Mesenchymal stem cell (in vitro differentiated cells and primary cell): ENCODE data around the gene KTN1.

ENCODE experiments used
- DNase-seq: peaks from one replicate; pipeline ENCODE4 v3.0.0-alpha.2; 2013
- H2AFZ ChIP-seq: one replicate; pipeline ENCODE4 v1.6.1; 2013; ENCODE audit warnings: low read depth, mild to moderate bottlenecking, control low read depth, inconsistent platforms, low read length, moderate library complexity
- H2AK5ac ChIP-seq: 2 replicates; pipeline ENCODE4 v1.6.1; 2013; ENCODE audit warnings: low read length, moderate library complexity, mild to moderate bottlenecking, inconsistent platforms; ENCODE audit not compliant: severe bottlenecking
- H2BK120ac ChIP-seq: one replicate; pipeline ENCODE4 v1.6.1; 2013; ENCODE audit warnings: low read depth, mild to moderate bottlenecking, inconsistent platforms, low read length, moderate library complexity
- H2BK12ac ChIP-seq, 2 experiments: one replicate each; pipeline ENCODE4 v1.6.1; 2013; ENCODE audit warnings: inconsistent platforms in 2 of 2, low read length in 2 of 2, mild to moderate bottlenecking in 2 of 2, moderate library complexity in 2 of 2, control low read depth in 1 of 2
- H2BK15ac ChIP-seq: one replicate; pipeline ENCODE4 v1.6.1; 2013; ENCODE audit warnings: mild to moderate bottlenecking, low read depth, inconsistent platforms; ENCODE audit not compliant: poor library complexity, severe bottlenecking
- H2BK5ac ChIP-seq: 2 replicates; pipeline ENCODE4 v1.6.1; 2013; ENCODE audit warnings: low read depth, mild to moderate bottlenecking, low read length, control low read depth, inconsistent platforms; ENCODE audit not compliant: poor library complexity, severe bottlenecking
- H3K14ac ChIP-seq, 2 experiments: one replicate each; pipeline ENCODE4 v1.6.1; 2013; ENCODE audit warnings: inconsistent platforms in 2 of 2, low read length in 2 of 2, control low read depth in 1 of 2, mild to moderate bottlenecking in 1 of 2, moderate library complexity in 1 of 2
- H3K18ac ChIP-seq, 2 experiments: one replicate each; pipeline ENCODE4 v1.6.1; 2013; ENCODE audit warnings: inconsistent platforms in 2 of 2, low read length in 2 of 2, control low read depth in 1 of 2, low read depth in 1 of 2, mild to moderate bottlenecking in 1 of 2
- H3K23ac ChIP-seq, 2 experiments: one replicate each; pipeline ENCODE4 v1.6.1; 2013; ENCODE audit warnings: inconsistent platforms in 2 of 2, low read length in 2 of 2, mild to moderate bottlenecking in 2 of 2, moderate library complexity in 2 of 2, control low read depth in 1 of 2
- H3K27ac ChIP-seq: 2 replicates; pipeline ENCODE4 v1.5.1; 2013; ENCODE audit warnings: mild to moderate bottlenecking, moderate library complexity, low read length, control low read depth, inconsistent platforms; ENCODE audit not compliant: poor library complexity, severe bottlenecking
- H3K27me3 ChIP-seq, 2 experiments: 2 replicates each; pipeline versions ENCODE4 v1.6.1 to v1.7.0; 2013; ENCODE audit warnings: low read length in 2 of 2, mild to moderate bottlenecking in 2 of 2, moderate library complexity in 2 of 2, control low read depth in 1 of 2, inconsistent platforms in 1 of 2; ENCODE audit not compliant: control insufficient read depth in 1 of 2, insufficient read depth in 1 of 2
- H3K36me3 ChIP-seq, 2 experiments: 2 replicates each; pipeline versions ENCODE4 v1.6.1 to v1.7.0; 2013; ENCODE audit warnings: low read length in 2 of 2, control low read depth in 1 of 2, inconsistent platforms in 1 of 2, low read depth in 1 of 2, mild to moderate bottlenecking in 1 of 2; ENCODE audit not compliant: insufficient read depth in 2 of 2, control insufficient read depth in 1 of 2
- H3K4ac ChIP-seq, 2 experiments: one replicate each; pipeline ENCODE4 v1.6.1; 2013; ENCODE audit warnings: inconsistent platforms in 2 of 2, low read length in 2 of 2, mild to moderate bottlenecking in 2 of 2, moderate library complexity in 2 of 2, control low read depth in 1 of 2, low read depth in 1 of 2
- H3K4me1 ChIP-seq: 2 replicates; pipeline ENCODE4 v1.6.1; 2013; ENCODE audit warnings: low read depth, low read length, control low read depth; ENCODE audit not compliant: control insufficient read depth, insufficient read depth
- H3K4me2 ChIP-seq: 2 replicates; pipeline ENCODE4 v1.6.1; 2013; ENCODE audit warnings: low read length, mild to moderate bottlenecking, inconsistent platforms; ENCODE audit not compliant: poor library complexity, severe bottlenecking
- H3K4me3 ChIP-seq, 2 experiments: 2 replicates each; pipeline versions ENCODE4 v1.5.1 to v1.7.0; 2013; ENCODE audit warnings: low read length in 2 of 2, mild to moderate bottlenecking in 2 of 2, control low read depth in 1 of 2, low read depth in 1 of 2; ENCODE audit not compliant: insufficient read depth in 1 of 2
- H3K79me1 ChIP-seq: replicated peaks from 2 replicates; pipeline ENCODE4 v1.6.1; 2013; ENCODE audit warnings: mild to moderate bottlenecking, control low read depth, low read length, inconsistent platforms; ENCODE audit not compliant: poor library complexity, severe bottlenecking
- H3K9ac ChIP-seq: 2 replicates; pipeline ENCODE4 v1.7.0; 2013; ENCODE audit warnings: mild to moderate bottlenecking, low read length, moderate library complexity
- H3K9me3 ChIP-seq: 2 replicates; pipeline ENCODE4 v1.7.0; 2013; ENCODE audit warnings: mild to moderate bottlenecking, low read length; ENCODE audit not compliant: control insufficient read depth
- H4K8ac ChIP-seq: one replicate; pipeline ENCODE4 v1.6.1; 2013; ENCODE audit warnings: inconsistent platforms, mild to moderate bottlenecking, low read length, moderate library complexity
- H4K91ac ChIP-seq: one replicate; pipeline ENCODE4 v1.6.1; 2013; ENCODE audit warnings: mild to moderate bottlenecking, low read length, inconsistent platforms
- WGBS: methylation state at CpG from one replicate; pipeline ENCODE4 v1.1.7; 2013; ENCODE audit warnings: mixed read lengths; 5-methylcytosine and 5-hydroxymethylcytosine counted together

Gene KTN1

DNA sequence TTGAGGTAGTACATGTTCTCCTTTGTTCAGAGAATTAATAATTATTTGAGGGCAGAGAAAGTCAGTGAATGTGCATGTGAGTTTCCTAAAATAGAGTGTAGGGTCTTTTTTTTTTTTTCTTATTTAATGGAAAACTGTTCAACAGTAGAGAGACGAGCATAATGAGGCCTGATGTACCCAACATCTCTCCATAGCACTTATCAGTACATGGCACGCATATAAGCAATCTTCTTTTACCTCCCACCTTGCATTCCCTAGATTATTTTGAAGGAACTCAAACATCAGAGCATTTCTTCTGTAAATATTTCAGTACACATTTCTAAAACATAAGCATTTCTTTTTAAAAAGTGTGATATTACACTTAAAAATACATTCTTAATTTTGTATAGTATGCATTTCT is 87.8 kb downstream of the KTN1 start:
- DNase-seq, result no peak
- H3K23ac ChIP-seq, result no peak overlapping the region
- H3K36me3 ChIP-seq, result peaks cover 4 to 91% of the 10 kb centered on the region in 2 experiments
- H3K4ac ChIP-seq, result no peak overlapping the region
- H3K4me2 ChIP-seq, result no peak overlapping the region
- no peak overlapping the region for H2BK5ac ChIP-seq
- H4K8ac ChIP-seq, result no peak overlapping the region
- H2AFZ ChIP-seq, result no peak overlapping the region
- H2AK5ac ChIP-seq, result no peak overlapping the region
- peaks cover 6% of the 10 kb centered on the region for H3K79me1 ChIP-seq
- no peak overlapping the region for H3K9ac ChIP-seq
- H3K18ac ChIP-seq, result no peak overlapping the region
- H3K4me1 ChIP-seq, result no peaks in the 10 kb centered on the region
- H4K91ac ChIP-seq, result no peak overlapping the region
- no peak overlapping the region for H2BK15ac ChIP-seq
- H3K27me3 ChIP-seq, result no peaks in the 10 kb centered on the region
- 100% methylated on average over 2 of the region's 2 CpGs for WGBS
- no peak overlapping the region for H3K14ac ChIP-seq
- H3K27ac ChIP-seq, result no peak overlapping the region
- no peak overlapping the region for H2BK12ac ChIP-seq
- no peak overlapping the region for H3K4me3 ChIP-seq
- no peaks in the 10 kb centered on the region for H3K9me3 ChIP-seq
- no peak overlapping the region for H2BK120ac ChIP-seq

DNA sequence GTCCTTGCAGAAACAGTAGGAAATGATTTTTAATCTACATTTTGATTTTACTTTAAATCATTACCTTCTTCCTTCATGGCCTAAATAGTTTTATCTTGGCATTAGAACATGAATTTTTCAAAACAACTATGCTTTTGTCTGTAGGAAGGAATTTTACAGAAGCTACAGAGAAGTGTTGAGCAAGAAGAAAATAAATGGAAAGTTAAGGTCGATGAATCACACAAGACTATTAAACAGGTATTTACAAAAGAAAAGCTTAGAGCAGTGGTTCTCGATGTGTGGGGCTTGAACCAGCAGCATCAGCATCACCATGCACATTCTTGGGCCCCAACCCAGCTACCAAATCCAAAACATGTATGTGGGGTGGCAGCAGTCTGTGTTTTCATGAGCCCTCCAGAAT is 91.6 kb downstream of the KTN1 start:
- no peak overlapping the region for H4K91ac ChIP-seq
- H2AK5ac ChIP-seq, result no peak overlapping the region
- no peak overlapping the region for H3K14ac ChIP-seq
- H3K27ac ChIP-seq, result no peak overlapping the region
- no peak overlapping the region for H3K4ac ChIP-seq
- peaks cover 3 to 90% of the 10 kb centered on the region in 2 experiments for H3K36me3 ChIP-seq
- no peak overlapping the region for H4K8ac ChIP-seq
- no peaks in the 10 kb centered on the region for H3K27me3 ChIP-seq
- H2BK12ac ChIP-seq, result no peak overlapping the region
- no peak overlapping the region for H2BK120ac ChIP-seq
- H3K23ac ChIP-seq, result no peak overlapping the region
- no peaks in the 10 kb centered on the region for H3K4me1 ChIP-seq
- no peak overlapping the region for H3K18ac ChIP-seq
- WGBS, result 90% methylated on average over 2 of the region's 2 CpGs
- H2BK5ac ChIP-seq, result no peak overlapping the region
- H3K79me1 ChIP-seq, result peaks cover 5% of the 10 kb centered on the region
- no peak overlapping the region for H3K4me2 ChIP-seq
- H2BK15ac ChIP-seq, result no peak overlapping the region
- H3K4me3 ChIP-seq, result no peak overlapping the region
- no peak overlapping the region for H2AFZ ChIP-seq
- no peak overlapping the region for H3K9ac ChIP-seq
- no peaks in the 10 kb centered on the region for H3K9me3 ChIP-seq
- no peak for DNase-seq

DNA sequence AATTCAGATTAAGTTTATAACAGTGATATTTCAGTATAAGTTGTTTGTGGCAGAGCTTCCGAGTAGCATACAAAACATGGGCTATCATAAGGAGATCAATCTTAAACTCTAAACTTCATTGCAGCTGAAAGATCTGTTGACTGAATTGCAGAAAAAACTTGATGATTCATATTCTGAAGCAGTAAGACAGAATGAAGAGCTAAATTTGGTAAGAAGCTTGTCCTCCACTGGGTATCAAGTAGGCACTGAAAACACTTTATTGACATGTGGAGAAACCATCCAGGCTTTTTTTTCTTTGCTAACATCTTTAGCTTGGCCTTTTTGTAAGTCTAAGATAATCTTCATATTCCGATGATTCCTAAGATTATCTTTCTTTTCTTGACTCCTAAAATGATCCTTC is 93.0 kb downstream of the KTN1 start:
- Histone ChIP-seq H3K18ac (no peak overlapping the region), H3K36me3 (peaks cover 3 to 88% of the 10 kb centered on the region in 2 experiments), H4K8ac (no peak overlapping the region), H2AFZ (no peak overlapping the region), H2BK5ac (no peak overlapping the region), H3K27ac (no peak overlapping the region), H4K91ac (no peak overlapping the region), H3K79me1 (peaks cover 5% of the 10 kb centered on the region), H3K4me1 (no peaks in the 10 kb centered on the region), H3K4me2 (no peak overlapping the region), H2BK120ac (no peak overlapping the region), H3K4ac (no peak overlapping the region), H3K9ac (no peak overlapping the region), H3K14ac (no peak overlapping the region), H3K9me3 (no peaks in the 10 kb centered on the region), H3K23ac (no peak overlapping the region), H2BK12ac (no peak overlapping the region), H2AK5ac (no peak overlapping the region), H3K27me3 (no peaks in the 10 kb centered on the region), H3K4me3 (no peak overlapping the region), H2BK15ac (no peak overlapping the region)
- WGBS, result 100% methylated on average over 2 of the region's 2 CpGs
- no peak for DNase-seq

DNA sequence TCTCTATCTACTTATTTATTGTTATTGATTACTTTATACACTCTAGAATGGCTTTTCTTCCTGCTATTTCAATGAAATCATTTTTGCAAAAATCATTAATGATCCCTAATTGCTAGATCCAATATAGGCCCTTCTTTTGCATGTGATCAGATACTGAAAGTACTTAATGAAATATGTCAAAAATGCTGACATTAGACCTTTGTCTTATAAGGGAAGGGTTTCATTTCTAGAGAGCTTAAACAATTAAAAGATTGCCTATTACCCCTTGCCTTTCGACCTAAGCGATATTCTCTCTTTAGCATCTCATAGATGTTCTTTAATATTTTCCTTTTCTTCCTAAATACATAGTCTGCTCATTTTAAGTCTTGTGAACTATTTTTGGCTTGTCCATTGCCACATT is 101.1 kb downstream of the KTN1 start:
- no peaks in the 10 kb centered on the region for H3K4me1 ChIP-seq
- WGBS, result no CpG with 5 or more reads among the region's 2 CpGs

More for the DNA sequence above, 101.1 kb downstream of the KTN1 start:
- no peak overlapping the region for H2BK5ac ChIP-seq
- H2BK120ac ChIP-seq, result no peak overlapping the region
- no peak overlapping the region for H2BK12ac ChIP-seq
- no peak overlapping the region for H3K18ac ChIP-seq
- H4K8ac ChIP-seq, result no peak overlapping the region
- no peak overlapping the region for H3K9ac ChIP-seq
- H3K36me3 ChIP-seq, result peaks cover 9 to 93% of the 10 kb centered on the region in 2 experiments
- no peak for DNase-seq
- no peak overlapping the region for H3K23ac ChIP-seq
- H3K9me3 ChIP-seq, result no peaks in the 10 kb centered on the region
- no peak overlapping the region for H2BK15ac ChIP-seq
- no peaks in the 10 kb centered on the region for H3K27me3 ChIP-seq
- no peak overlapping the region for H2AFZ ChIP-seq
- no peak overlapping the region for H3K4ac ChIP-seq
- H3K27ac ChIP-seq, result no peak overlapping the region
- H3K4me3 ChIP-seq, result no peak overlapping the region
- peaks cover 16% of the 10 kb centered on the region for H3K79me1 ChIP-seq
- no peak overlapping the region for H2AK5ac ChIP-seq
- H3K4me2 ChIP-seq, result no peak overlapping the region
- H4K91ac ChIP-seq, result no peak overlapping the region
- H3K14ac ChIP-seq, result no peak overlapping the region
